AG09309 (cell line): ENCODE results near the gene NACAD.

ENCODE experiments used
- DNase-seq: peaks from one replicate; pipeline ENCODE4 v3.0.0-alpha.2; 2010; ENCODE audit warnings: low read depth
- H3K4me3 ChIP-seq: 2 replicates; pipeline ENCODE4 v1.5.1; 2011; ENCODE audit warnings: mild to moderate bottlenecking, low read depth, low read length, moderate library complexity; ENCODE audit not compliant: control insufficient read depth
- TF ChIP-seq, protein P1 (sequence below): IDR thresholded peaks from 2 replicates; pipeline ENCODE4 v1.5.1; 2011; ENCODE audit warnings: mild to moderate bottlenecking, low read depth, low read length, inconsistent platforms; ENCODE audit not compliant: insufficient read depth, control insufficient read depth; ENCODE audit errors: missing control alignments

The NACAD gene

DNA sequence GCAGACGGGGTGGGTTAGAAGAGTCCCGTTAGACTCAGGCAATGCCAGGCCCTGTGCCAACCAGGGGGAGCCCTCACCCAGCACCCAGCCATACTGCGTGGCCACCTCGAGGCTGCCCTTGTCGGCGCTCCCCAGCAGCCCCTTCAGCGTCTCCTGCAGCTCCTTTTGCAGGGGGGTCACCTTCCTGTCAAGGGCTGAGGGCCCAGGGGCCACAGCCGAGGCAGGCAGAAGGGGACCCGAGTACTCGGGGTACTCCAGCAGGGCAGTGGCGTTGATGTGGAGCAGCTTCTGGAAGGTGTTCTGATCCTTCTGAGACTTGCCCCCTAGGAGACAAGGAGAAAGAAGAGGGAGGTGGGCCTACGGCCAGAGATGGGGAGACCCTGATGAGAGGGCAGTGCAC is 13.0 kb upstream of the NACAD start:
- TF ChIP-seq, protein P1, sequence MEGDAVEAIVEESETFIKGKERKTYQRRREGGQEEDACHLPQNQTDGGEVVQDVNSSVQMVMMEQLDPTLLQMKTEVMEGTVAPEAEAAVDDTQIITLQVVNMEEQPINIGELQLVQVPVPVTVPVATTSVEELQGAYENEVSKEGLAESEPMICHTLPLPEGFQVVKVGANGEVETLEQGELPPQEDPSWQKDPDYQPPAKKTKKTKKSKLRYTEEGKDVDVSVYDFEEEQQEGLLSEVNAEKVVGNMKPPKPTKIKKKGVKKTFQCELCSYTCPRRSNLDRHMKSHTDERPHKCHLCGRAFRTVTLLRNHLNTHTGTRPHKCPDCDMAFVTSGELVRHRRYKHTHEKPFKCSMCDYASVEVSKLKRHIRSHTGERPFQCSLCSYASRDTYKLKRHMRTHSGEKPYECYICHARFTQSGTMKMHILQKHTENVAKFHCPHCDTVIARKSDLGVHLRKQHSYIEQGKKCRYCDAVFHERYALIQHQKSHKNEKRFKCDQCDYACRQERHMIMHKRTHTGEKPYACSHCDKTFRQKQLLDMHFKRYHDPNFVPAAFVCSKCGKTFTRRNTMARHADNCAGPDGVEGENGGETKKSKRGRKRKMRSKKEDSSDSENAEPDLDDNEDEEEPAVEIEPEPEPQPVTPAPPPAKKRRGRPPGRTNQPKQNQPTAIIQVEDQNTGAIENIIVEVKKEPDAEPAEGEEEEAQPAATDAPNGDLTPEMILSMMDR = no peak
- DNase-seq = no peak
- H3K4me3 ChIP-seq = no peak overlapping the region

DNA sequence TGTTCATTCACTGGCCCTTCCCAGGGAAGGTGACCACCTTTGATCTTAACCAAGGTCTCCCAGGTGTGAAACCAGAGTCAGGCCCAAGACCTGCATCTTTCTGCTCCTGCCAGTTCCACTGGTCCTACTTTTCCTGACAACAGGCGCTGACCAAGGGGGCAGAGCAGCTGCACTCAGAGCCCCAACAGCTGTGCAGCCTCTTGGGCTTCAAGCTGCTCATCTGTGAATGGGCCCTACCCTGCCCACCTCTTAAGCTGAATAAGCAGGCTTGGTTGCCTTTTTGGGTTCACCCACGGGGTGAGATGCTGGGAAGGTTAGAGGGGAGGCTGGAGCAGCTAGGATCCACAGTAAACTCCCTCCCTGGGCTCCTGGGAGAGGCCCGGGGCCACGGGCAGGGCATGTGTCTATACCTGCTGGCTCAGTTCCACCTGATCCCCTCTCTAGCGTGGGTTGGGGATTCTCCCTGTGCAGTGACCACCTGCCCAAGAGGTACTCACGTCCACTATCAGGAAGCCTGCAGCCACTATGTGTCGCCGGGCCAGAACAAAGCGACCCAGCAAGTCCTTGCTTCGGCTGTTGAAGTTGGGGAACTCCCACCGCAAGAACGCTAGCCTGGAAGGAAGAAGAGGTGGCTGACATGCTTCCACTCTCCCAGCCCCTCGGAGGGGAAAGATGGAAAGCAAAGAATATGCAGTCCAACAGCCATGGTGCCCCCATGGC is 12.2 kb upstream of the NACAD start:
- no peak for DNase-seq
- H3K4me3 ChIP-seq = no peak overlapping the region
- TF ChIP-seq, protein P1 = no peak

DNA sequence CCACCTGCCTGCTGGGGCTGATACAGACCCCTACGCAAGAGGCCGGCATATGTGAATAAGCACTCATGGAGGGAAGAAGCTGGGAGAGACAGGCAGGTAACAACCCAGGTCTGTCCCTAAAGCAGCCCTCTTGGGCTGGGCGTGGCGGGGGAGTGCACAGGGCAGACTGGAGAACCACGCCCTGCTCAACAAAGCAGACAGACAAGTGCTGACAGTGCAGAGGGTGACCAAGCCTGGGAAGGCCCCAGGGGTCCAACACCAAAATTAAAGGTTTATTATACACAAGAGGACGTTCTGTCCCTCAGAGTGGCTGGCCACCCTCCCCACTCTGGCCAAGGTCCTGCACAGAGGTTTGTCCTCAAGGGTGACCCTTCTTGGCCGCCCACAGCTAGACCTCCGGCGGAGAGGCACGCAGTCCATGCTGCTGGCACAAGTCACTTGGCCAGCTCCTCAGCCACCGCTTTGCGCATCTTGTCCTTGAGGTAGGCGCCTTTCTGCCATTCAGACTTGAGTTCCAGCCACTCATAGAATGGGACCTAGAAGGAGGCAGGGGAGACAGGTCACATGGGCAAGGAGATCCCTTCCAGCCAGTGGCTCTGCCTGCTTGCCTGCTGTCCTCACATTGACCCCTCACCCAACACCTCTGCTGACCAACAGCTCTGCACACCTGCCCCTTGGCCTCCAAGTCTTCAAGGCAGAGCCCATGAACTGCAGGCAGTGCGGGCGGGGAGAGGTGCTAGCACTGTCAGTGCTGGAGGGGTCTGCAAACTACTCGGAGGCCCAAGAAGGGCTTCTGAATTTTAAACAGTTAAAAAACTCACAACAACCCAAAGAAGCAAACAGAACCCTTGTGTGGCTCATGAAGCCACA is 11.4 kb upstream of the NACAD start:
- H3K4me3 ChIP-seq = no peak overlapping the region
- TF ChIP-seq, protein P1 = no peak
- no peak for DNase-seq

DNA sequence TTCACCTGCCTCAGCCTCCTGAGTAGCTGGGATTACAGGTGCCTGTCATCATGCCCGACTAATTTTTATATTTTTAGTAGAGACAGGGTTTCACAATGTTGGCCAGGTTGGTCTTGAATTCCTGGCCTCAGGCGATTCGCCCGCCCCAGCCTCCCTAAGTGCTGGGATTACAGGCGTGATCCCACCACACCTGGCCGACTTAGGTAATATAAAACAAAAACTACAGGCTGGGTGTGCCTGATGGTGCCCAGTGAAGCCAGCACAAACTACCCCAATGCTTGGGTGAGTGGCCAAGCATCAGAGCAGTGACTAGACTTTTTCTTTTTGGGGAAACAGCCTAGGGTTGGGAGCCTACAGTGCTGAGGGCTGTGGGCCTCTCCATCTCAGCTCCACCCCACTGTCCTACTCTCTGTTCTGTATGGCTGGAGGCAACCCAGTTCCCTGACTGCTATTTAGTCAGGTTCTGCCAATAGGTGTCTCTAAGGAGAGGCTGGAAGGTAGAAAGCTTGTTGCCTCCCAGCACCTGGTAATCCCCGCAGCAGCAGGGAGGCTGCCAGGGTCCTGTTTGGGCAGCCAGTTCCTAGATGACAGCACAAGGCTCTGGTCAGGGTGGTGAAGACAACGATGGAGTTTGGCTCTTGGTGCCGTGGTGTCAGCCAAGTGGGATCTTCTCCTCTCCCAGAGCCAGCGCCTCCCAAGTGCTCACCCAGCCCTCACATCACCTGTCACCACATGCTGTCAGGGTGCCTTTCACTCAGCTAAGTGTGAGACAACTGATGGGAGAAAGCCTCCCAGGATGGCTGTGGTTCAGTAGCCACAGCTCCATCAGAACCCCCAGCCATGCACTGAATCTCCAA is 10.4 kb upstream of the NACAD start:
- TF ChIP-seq, protein P1 = no peak
- DNase-seq = no peak
- no peak overlapping the region for H3K4me3 ChIP-seq

DNA sequence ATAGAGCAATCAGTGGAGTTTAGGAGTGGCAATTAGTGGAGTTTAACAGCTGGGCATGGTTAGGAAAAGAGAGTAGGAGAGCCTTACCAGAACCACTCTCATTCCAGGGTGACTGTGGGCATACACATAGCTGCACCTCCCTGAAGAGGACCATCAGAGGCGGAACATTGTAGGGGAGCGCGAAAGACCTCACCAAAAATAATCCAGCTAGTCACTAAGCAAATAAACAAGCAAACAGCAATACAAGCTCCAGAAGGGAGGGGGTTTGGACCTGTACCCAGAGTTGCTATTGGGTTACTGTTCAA is 4.1 kb upstream of the NACAD start:
- TF ChIP-seq, protein P1 = no peak
- H3K4me3 ChIP-seq = no peak overlapping the region
- no peak for DNase-seq
